HepG2 (cell line): ENCODE measurements around the gene TRIM54. TPM values are rescaled to one million over a fixed set of nuclear protein-coding genes. Genes with fewer than 3 reads are reported as not detected.
A peak's percentile ranks its signal among the peaks of the same experiment; 100 is the strongest.

ENCODE experiments used
- CENPT ChIP-seq: sonication (generic); formaldehyde crosslinking; IDR thresholded peaks from 2 replicates; pipeline ENCODE4 v1.8.0; 2022; ENCODE audit warnings: low read depth, mild to moderate bottlenecking, moderate library complexity, missing genetic modification reagents
- DZIP1 ChIP-seq: sonication (generic); formaldehyde crosslinking; IDR thresholded peaks from 2 replicates; pipeline ENCODE4 v1.5.0; 2020; ENCODE audit warnings: mild to moderate bottlenecking, missing genetic modification reagents
- E2F2 ChIP-seq: sonication (generic); formaldehyde crosslinking; IDR thresholded peaks from 2 replicates; pipeline ENCODE4 v1.4.0; 2020; ENCODE audit warnings: missing genetic modification reagents, borderline replicate concordance
- FOXA3 ChIP-seq: IDR thresholded peaks from 2 replicates; pipeline ENCODE4 v1.6.1; 2016; ENCODE audit warnings: missing genetic modification reagents, missing compliant biosample characterization
- GATAD1 ChIP-seq: IDR thresholded peaks from 2 replicates; pipeline ENCODE4 v1.6.1; 2016; ENCODE audit warnings: missing genetic modification reagents, missing compliant biosample characterization
- HMG20A ChIP-seq: IDR thresholded peaks from 2 replicates; pipeline ENCODE4 v1.6.1; 2016; ENCODE audit warnings: borderline replicate concordance
- HNF1A ChIP-seq, 2 experiments: sonication (generic) in 1 of 2; formaldehyde crosslinking in 1 of 2; IDR thresholded peaks; 2 replicates each; pipeline versions ENCODE4 v1.4.0 to v1.6.1; 2016 to 2020; ENCODE audit warnings: borderline replicate concordance in 1 of 2, low read depth in 1 of 2, mild to moderate bottlenecking in 1 of 2, missing genetic modification reagents in 1 of 2
- JUND ChIP-seq: sonication (generic); formaldehyde crosslinking; IDR thresholded peaks from 2 replicates; pipeline ENCODE4 v1.8.0; 2022; ENCODE audit warnings: mild to moderate bottlenecking, missing genetic modification reagents
- NR1H2 ChIP-seq: sonication (generic); formaldehyde crosslinking; IDR thresholded peaks from 2 replicates; pipeline ENCODE4 v1.8.1; 2022; ENCODE audit warnings: low read depth, missing genetic modification reagents, borderline replicate concordance
- PHF8 ChIP-seq: sonication (generic); formaldehyde crosslinking; IDR thresholded peaks from 2 replicates; pipeline ENCODE4 v1.5.0; 2020; ENCODE audit warnings: missing genetic modification reagents
- REPIN1 ChIP-seq: sonication (generic); formaldehyde crosslinking; IDR thresholded peaks from 2 replicates; pipeline ENCODE4 v1.8.0; 2022; ENCODE audit warnings: missing genetic modification reagents, low read depth, mild to moderate bottlenecking, borderline replicate concordance
- STAG1 ChIP-seq: sonication (generic); formaldehyde crosslinking; IDR thresholded peaks from 2 replicates; pipeline ENCODE4 v1.4.0; 2020; ENCODE audit warnings: missing genetic modification reagents
- U2AF2 ChIP-seq: fragments of 200-400 bp; formaldehyde crosslinking; IDR thresholded peaks from 2 replicates; pipeline ENCODE4 v1.6.1; 2017; ENCODE audit warnings: low read depth, mild to moderate bottlenecking, low read length
- YY1 ChIP-seq: IDR thresholded peaks from 2 replicates; pipeline ENCODE4 v1.6.1; 2011; ENCODE audit warnings: low read length, low read depth, moderate library complexity, mild to moderate bottlenecking; ENCODE audit not compliant: insufficient read depth, insufficient replicate concordance
- ZFAT ChIP-seq: sonication (generic); formaldehyde crosslinking; conservative IDR thresholded peaks from 2 replicates; pipeline ENCODE4 v1.8.1; 2023; ENCODE audit warnings: missing genetic modification reagents, inconsistent platforms
- ZFP90 ChIP-seq: sonication (generic); formaldehyde crosslinking; IDR thresholded peaks from 2 replicates; pipeline ENCODE4 v1.8.0; 2022; ENCODE audit warnings: missing genetic modification reagents, mild to moderate bottlenecking, inconsistent platforms, borderline replicate concordance
- ZNF552 ChIP-seq: sonication (generic); formaldehyde crosslinking; IDR thresholded peaks from 2 replicates; pipeline ENCODE4 v1.9.0; 2022; ENCODE audit warnings: missing genetic modification reagents, mild to moderate bottlenecking, borderline replicate concordance
- ZNF598 ChIP-seq: sonication (generic); formaldehyde crosslinking; IDR thresholded peaks from 2 replicates; pipeline ENCODE4 v1.5.1; 2020; ENCODE audit warnings: mild to moderate bottlenecking, missing genetic modification reagents, borderline replicate concordance
- ZSCAN25 ChIP-seq: sonication (generic); formaldehyde crosslinking; IDR thresholded peaks from 2 replicates; pipeline ENCODE4 v1.8.0; 2022; ENCODE audit warnings: mild to moderate bottlenecking, missing genetic modification reagents
- ZSCAN9 ChIP-seq: IDR thresholded peaks from 2 replicates; pipeline ENCODE4 v1.6.1; 2016; ENCODE audit warnings: borderline replicate concordance
- polyA plus RNA-seq, 8 experiments: library from polyadenylated mRNA; depleted of rRNA in 3 of 8; stranded (reverse) in 7 of 8; unstranded in 1 of 8; fragments of >200 nt; fragmentation: Illumina TruSeq in 4 of 8; extraction: Trizol in 4 of 8; gene quantifications; 2 replicates each; pipeline versions ENCODE4 v1.2.1 to v1.2.3, GENCODE V29; 2011 to 2016; ENCODE audit warnings: low read depth in 4 of 8, missing spikeins in 1 of 8, mixed read lengths in 1 of 8; ENCODE audit not compliant: insufficient read depth in 1 of 8
- total RNA-seq, 5 experiments: library from RNA; depleted of rRNA; stranded (reverse); fragments of >200 nt; fragmentation: Illumina TruSeq; extraction: Trizol; gene quantifications; 2 replicates each; pipeline ENCODE4 v1.2.3, GENCODE V29; 2016; ENCODE audit warnings: low read depth in 1 of 5

TRIM54 gene
- total and polyA plus RNA-seq, 2 of the 13 experiments (the other 11 are each of a cell fraction or from before 2014, with no cell fraction given): 0.07 to 0.13 TPM

GRCh38 chr2:27356382-27357181 lies 74.4 kb downstream of the TRIM54 start, which contains the start of gene GTF3C2 (continued):
- TF ChIP-seq ZNF598 (CRISPR knock-in tag) (peak; percentile 24; the same call in 1 of the 2 replicates), U2AF2 (0 out of 2 replicates have a peak, but pooled peaks have one; percentile 23), ZFP90 (CRISPR knock-in tag) (peak; percentile 65), STAG1 (CRISPR knock-in tag) (no peak; the same call in none of the 2 replicates), JUND (CRISPR knock-in tag) (0 out of 2 replicates have a peak, but pooled peaks have one; percentile 6), GATAD1 (CRISPR knock-in tag) (peak; percentile 96), E2F2 (CRISPR knock-in tag) (peak; percentile 83; the same call in 1 of the 2 replicates), DZIP1 (CRISPR knock-in tag) (peak; percentile 13; the same call in 1 of the 2 replicates), ZSCAN25 (CRISPR knock-in tag) (peak; percentile 43; the same call in 1 of the 2 replicates), REPIN1 (CRISPR knock-in tag) (peak; percentile 82), HMG20A (CRISPR knock-in tag) (no peak), ZFAT (CRISPR knock-in tag) (0 out of 2 replicates have a peak, but pooled peaks have one; percentile 36), ZSCAN9 (CRISPR knock-in tag) (peak; percentile 93; the same call in 1 of the 2 replicates), HNF1A (IDR thresholded peaks at IDR 0.05; ENCODE audit: low read depth) (0 out of 2 replicates have a peak, but pooled peaks have one; percentile 5), HNF1A (CRISPR knock-in tag; IDR thresholded peaks at IDR 0.05; ENCODE audit: borderline replicate concordance) (peak; percentile 72; the same call in 1 of the 2 replicates), ZNF552 (CRISPR knock-in tag) (no peak; the same call in 1 of the 2 replicates), YY1 (peak; percentile 96), NR1H2 (no peak), PHF8 (CRISPR knock-in tag) (peak; percentile 76), FOXA3 (CRISPR knock-in tag) (peak; percentile 89), CENPT (CRISPR knock-in tag) (no peak)
